Nephron progenitor cell (in vitro differentiated cells): ENCODE measurements around the gene CACNA2D4.
A peak's percentile ranks its signal among the peaks of the same experiment; 100 is the strongest.

Experiments
- DNase-seq: peaks from one replicate; pipeline ENCODE4 v3.0.0; 2021
- H3K27ac Mint-ChIP-seq: 2 replicates; pipeline ENCODE4 v1.8.0; 2021; ENCODE audit warnings: mild to moderate bottlenecking, moderate library complexity, mixed read lengths
- H3K27me3 Mint-ChIP-seq: 2 replicates; pipeline ENCODE4 v1.8.0; 2021; ENCODE audit warnings: mild to moderate bottlenecking, low read depth, mixed read lengths; ENCODE audit not compliant: poor library complexity
- H3K36me3 Mint-ChIP-seq: 2 replicates; pipeline ENCODE4 v1.8.0; 2021; ENCODE audit warnings: low read depth, mixed read lengths
- H3K4me1 Mint-ChIP-seq: 2 replicates; pipeline ENCODE4 v1.8.0; 2021; ENCODE audit warnings: mixed read lengths
- H3K4me3 Mint-ChIP-seq: 2 replicates; pipeline ENCODE4 v1.8.0; 2021; ENCODE audit warnings: mild to moderate bottlenecking, moderate library complexity, mixed read lengths
- H3K9me3 Mint-ChIP-seq: 2 replicates; pipeline ENCODE4 v1.8.0; 2021; ENCODE audit warnings: mild to moderate bottlenecking, moderate library complexity, mixed read lengths
- CTCF ChIP-seq: fragments of 200-600 bp; sonication (generic); IDR thresholded peaks from 2 replicates; pipeline ENCODE4 v1.5.0; 2021; ENCODE audit warnings: antibody characterized with exemption

The CACNA2D4 gene

GRCh38 chr12:1880876-1881275, 37.6 kb downstream of the CACNA2D4 start:
- peaks cover 1% of the 10 kb centered on the region for H3K9me3 Mint-ChIP-seq
- no peak for DNase-seq
- no peak overlapping the region for H3K4me3 Mint-ChIP-seq
- no peak for TF ChIP-seq CTCF
- H3K36me3 Mint-ChIP-seq = no peaks in the 10 kb centered on the region
- H3K27me3 Mint-ChIP-seq = peaks cover 25% of the 10 kb centered on the region
- peaks cover 35% of the 10 kb centered on the region for H3K4me1 Mint-ChIP-seq
- no peak overlapping the region for H3K27ac Mint-ChIP-seq

- Mint-ChIP-seq H3K4me3 (no peak overlapping the region), H3K9me3 (no peaks in the 10 kb centered on the region), H3K36me3 (no peaks in the 10 kb centered on the region), H3K27ac (no peak overlapping the region), H3K4me1 (peaks cover 41% of the 10 kb centered on the region), H3K27me3 (peaks cover 30% of the 10 kb centered on the region)
- TF ChIP-seq CTCF = no peak
- no peak for DNase-seq
Measured at GRCh38 chr12:1880153-1880845, 38.2 kb downstream of the CACNA2D4 start.

- Mint-ChIP-seq H3K27ac (no peak overlapping the region), H3K4me1 (peaks cover 46% of the 10 kb centered on the region), H3K36me3 (no peaks in the 10 kb centered on the region), H3K27me3 (peaks cover 35% of the 10 kb centered on the region), H3K9me3 (no peaks in the 10 kb centered on the region), H3K4me3 (no peak overlapping the region)
- DNase-seq = no peak
- TF ChIP-seq CTCF = no peak
Measured at GRCh38 chr12:1879633-1880032, 38.8 kb downstream of the CACNA2D4 start.

- no peak for TF ChIP-seq CTCF
- Mint-ChIP-seq H3K4me3 (no peak overlapping the region), H3K36me3 (no peaks in the 10 kb centered on the region), H3K27ac (no peak overlapping the region), H3K4me1 (peaks cover 47% of the 10 kb centered on the region), H3K27me3 (peaks cover 33% of the 10 kb centered on the region), H3K9me3 (no peaks in the 10 kb centered on the region)
- no peak for DNase-seq
Measured at GRCh38 chr12:1878695-1879094, 39.8 kb downstream of the CACNA2D4 start.

- TF ChIP-seq CTCF = no peak
- DNase-seq = no peak
- no peaks in the 10 kb centered on the region for H3K36me3 Mint-ChIP-seq
- peaks cover 47% of the 10 kb centered on the region for H3K4me1 Mint-ChIP-seq
- peak overlapping the region; percentile 84 for H3K27ac Mint-ChIP-seq
- no peaks in the 10 kb centered on the region for H3K9me3 Mint-ChIP-seq
- no peak overlapping the region for H3K4me3 Mint-ChIP-seq
- H3K27me3 Mint-ChIP-seq = peaks cover 31% of the 10 kb centered on the region
Measured at GRCh38 chr12:1878214-1878613, 40.2 kb downstream of the CACNA2D4 start.
